ENCODE measurements around the gene NEK5. TPM values are rescaled to one million over a fixed set of nuclear protein-coding genes. Genes with fewer than 3 reads are reported as not detected.
"Not testable (repeated sequence)": the region's sequence is repeated elsewhere in the genome, so short reads cannot be mapped to it uniquely, and the experiment has no call there.

The NEK5 gene
- total RNA-seq, 1 donor from 2014 or later = not detected

- H3K4me3 Mint-ChIP-seq = no peak overlapping the region
- H3K9me3 Mint-ChIP-seq = peaks cover 4% of the 10 kb centered on the region
- no peaks in the 10 kb centered on the region for H3K4me1 Mint-ChIP-seq (ENCODE audit: low read depth)
Observed at GRCh38 chr13:52036037-52036436, 92.8 kb downstream of the NEK5 start.

DNA sequence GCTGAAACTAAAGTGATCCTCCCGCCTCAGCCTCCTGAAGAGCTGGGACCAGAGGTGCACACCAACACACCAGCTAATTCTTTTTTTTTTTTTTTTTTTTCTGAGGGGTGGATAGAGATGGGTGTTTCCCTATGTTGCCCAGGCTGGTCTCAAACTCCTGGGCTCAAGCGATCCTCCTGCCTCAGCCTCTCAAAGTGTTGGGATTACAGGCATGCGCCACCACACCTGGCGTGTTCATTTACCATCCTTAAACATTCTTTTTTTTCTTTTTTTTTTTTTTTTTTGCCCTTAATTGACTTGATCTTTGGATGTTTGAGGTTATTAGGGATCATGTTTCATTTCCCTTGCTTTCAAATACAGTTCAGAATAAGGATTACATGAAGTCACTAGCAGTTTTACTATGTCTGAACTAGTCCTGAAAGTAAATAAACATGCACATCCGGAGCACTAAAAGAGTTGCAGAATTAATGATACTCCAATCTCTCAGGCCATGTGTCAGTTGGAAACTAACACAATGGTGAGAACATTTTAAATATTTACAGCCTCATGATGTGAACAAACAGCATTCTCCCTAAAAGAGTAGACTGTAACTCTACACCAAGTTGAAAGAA lies 94.2 kb downstream of the NEK5 start:
- Mint-ChIP-seq H3K4me3 (no peak overlapping the region), H3K36me3 (ENCODE audit: low read depth) (peaks cover 8% of the 10 kb centered on the region), H3K27ac (no peak overlapping the region), H3K4me1 (ENCODE audit: low read depth) (no peaks in the 10 kb centered on the region), H3K27me3 (ENCODE audit: insufficient read depth) (no peaks in the 10 kb centered on the region), H3K9me3 (no peaks in the 10 kb centered on the region)
- no peak for DNase-seq (ENCODE audit: low spot score)
- intact Hi-C loops (cut with micrococcal nuclease) = no loop called here

More at GRCh38 chr13:52036037-52036436, 92.8 kb downstream of the NEK5 start:
- Mint-ChIP-seq H3K27me3 (ENCODE audit: insufficient read depth) (no peaks in the 10 kb centered on the region), H3K36me3 (ENCODE audit: low read depth) (peaks cover 1% of the 10 kb centered on the region), H3K27ac (no peak overlapping the region)
- intact Hi-C loops (cut with micrococcal nuclease) = no loop called here
- no peak for DNase-seq (ENCODE audit: low spot score)

- H3K4me3 Mint-ChIP-seq = no peak overlapping the region
- H3K36me3 Mint-ChIP-seq (ENCODE audit: low read depth) = peaks cover 18% of the 10 kb centered on the region
- no peak overlapping the region for H3K27ac Mint-ChIP-seq
- H3K9me3 Mint-ChIP-seq = no peaks in the 10 kb centered on the region
- H3K27me3 Mint-ChIP-seq (ENCODE audit: insufficient read depth) = no peaks in the 10 kb centered on the region
- intact Hi-C loops (cut with micrococcal nuclease) = no loop called here
- no peak for DNase-seq (ENCODE audit: low spot score)
- H3K4me1 Mint-ChIP-seq (ENCODE audit: low read depth) = no peaks in the 10 kb centered on the region
Observed at GRCh38 chr13:52033039-52033438, 95.8 kb downstream of the NEK5 start.

GRCh38 chr13:52030401-52030800 lies 98.5 kb downstream of the NEK5 start:
- intact Hi-C loops (cut with micrococcal nuclease); DNase-seq (ENCODE audit: low spot score); H3K9me3 Mint-ChIP-seq; H3K27ac Mint-ChIP-seq; H3K27me3 Mint-ChIP-seq (ENCODE audit: insufficient read depth); H3K4me3 Mint-ChIP-seq: not testable (repeated sequence)
- H3K36me3 Mint-ChIP-seq (ENCODE audit: low read depth) = peaks cover 37% of the 10 kb centered on the region
- peaks cover 14% of the 10 kb centered on the region for H3K4me1 Mint-ChIP-seq (ENCODE audit: low read depth)

DNA sequence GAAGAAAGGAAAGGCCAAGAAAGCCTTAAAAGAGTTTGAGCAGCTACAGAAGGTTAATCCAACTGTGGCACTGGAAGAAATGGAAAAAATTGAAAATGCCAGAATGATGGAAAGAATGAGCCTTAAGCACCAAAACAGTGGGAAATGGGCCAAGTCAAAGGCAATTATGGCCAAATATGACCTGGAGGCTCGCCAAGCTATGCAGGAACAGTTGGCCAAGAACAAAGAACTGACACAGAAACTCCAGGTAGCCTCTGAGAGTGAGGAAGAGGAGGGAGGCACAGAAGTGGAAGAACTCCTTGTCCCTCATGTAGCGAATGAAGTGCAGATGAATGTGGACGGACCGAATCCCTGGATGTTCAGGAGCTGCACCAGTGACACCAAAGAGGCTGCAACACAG lies 99.3 kb downstream of the NEK5 start:
- DNase-seq (ENCODE audit: low spot score) = no peak
- intact Hi-C loops (cut with micrococcal nuclease) = no loop called here
- H3K27ac Mint-ChIP-seq = no peak overlapping the region
- peaks cover 14% of the 10 kb centered on the region for H3K4me1 Mint-ChIP-seq (ENCODE audit: low read depth)
- H3K36me3 Mint-ChIP-seq (ENCODE audit: low read depth) = peaks cover 43% of the 10 kb centered on the region
- H3K9me3 Mint-ChIP-seq = peaks cover 5% of the 10 kb centered on the region
- no peak overlapping the region for H3K4me3 Mint-ChIP-seq
- H3K27me3 Mint-ChIP-seq (ENCODE audit: insufficient read depth) = no peaks in the 10 kb centered on the region

DNA sequence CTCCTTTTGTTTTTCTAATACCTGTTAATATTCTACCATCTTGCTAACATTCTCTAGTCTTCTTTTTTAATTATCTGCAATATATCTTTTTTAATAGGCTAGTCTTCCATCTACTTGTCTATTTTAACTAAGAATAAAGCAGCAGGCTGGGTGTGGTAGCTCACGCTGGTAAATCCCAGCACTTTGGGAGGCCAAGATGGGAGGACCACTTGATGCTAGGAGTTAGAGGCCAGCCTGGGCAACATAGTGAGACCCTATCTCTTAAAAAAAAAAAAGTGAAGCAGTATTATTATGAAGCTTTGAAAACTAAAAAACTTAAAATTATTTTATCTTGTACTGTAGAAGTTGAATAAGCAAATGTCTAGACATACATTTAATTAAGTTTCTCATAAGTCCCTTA lies 101.0 kb downstream of the NEK5 start:
- no peaks in the 10 kb centered on the region for H3K27me3 Mint-ChIP-seq (ENCODE audit: insufficient read depth)
- no peak overlapping the region for H3K27ac Mint-ChIP-seq
- peaks cover 50% of the 10 kb centered on the region for H3K36me3 Mint-ChIP-seq (ENCODE audit: low read depth)
- intact Hi-C loops (cut with micrococcal nuclease) = no loop called here
- peaks cover 5% of the 10 kb centered on the region for H3K9me3 Mint-ChIP-seq
- H3K4me1 Mint-ChIP-seq (ENCODE audit: low read depth) = peaks cover 14% of the 10 kb centered on the region
- no peak for DNase-seq (ENCODE audit: low spot score)
- H3K4me3 Mint-ChIP-seq = no peak overlapping the region

GRCh38 chr13:52026246-52026626 lies 102.6 kb downstream of the NEK5 start:
- Mint-ChIP-seq H3K27ac (no peak overlapping the region), H3K36me3 (ENCODE audit: low read depth) (peaks cover 58% of the 10 kb centered on the region), H3K4me3 (no peak overlapping the region), H3K9me3 (peaks cover 5% of the 10 kb centered on the region), H3K4me1 (ENCODE audit: low read depth) (peaks cover 14% of the 10 kb centered on the region), H3K27me3 (ENCODE audit: insufficient read depth) (no peaks in the 10 kb centered on the region)
- intact Hi-C loops (cut with micrococcal nuclease) = no loop called here
- no peak for DNase-seq (ENCODE audit: low spot score)

- H3K27me3 Mint-ChIP-seq (ENCODE audit: insufficient read depth) = no peaks in the 10 kb centered on the region
- H3K4me3 Mint-ChIP-seq = no peak overlapping the region
- H3K4me1 Mint-ChIP-seq (ENCODE audit: low read depth) = peaks cover 14% of the 10 kb centered on the region
- H3K36me3 Mint-ChIP-seq (ENCODE audit: low read depth) = peaks cover 62% of the 10 kb centered on the region
- no peak overlapping the region for H3K27ac Mint-ChIP-seq
- H3K9me3 Mint-ChIP-seq = peaks cover 5% of the 10 kb centered on the region
- DNase-seq (ENCODE audit: low spot score) = no peak
- intact Hi-C loops (cut with micrococcal nuclease) = no loop called here
Observed at GRCh38 chr13:52025475-52026245, 103.2 kb downstream of the NEK5 start.

GRCh38 chr13:52024481-52024880 lies 104.4 kb downstream of the NEK5 start, which contains the start of gene UTP14C:
TSS of gene UTP14C (plus strand) at chr13:52024691. CDS start at chr13:52028805, 4,114 bp downstream.
- Mint-ChIP-seq H3K9me3 (peaks cover 5% of the 10 kb centered on the region), H3K36me3 (ENCODE audit: low read depth) (peaks cover 60% of the 10 kb centered on the region), H3K4me1 (ENCODE audit: low read depth) (peaks cover 14% of the 10 kb centered on the region), H3K27me3 (ENCODE audit: insufficient read depth) (no peaks in the 10 kb centered on the region), H3K27ac (no peak within 1 kb of the TSS), H3K4me3 (no peak within 1 kb of the TSS)
- no peak for DNase-seq (ENCODE audit: low spot score)
- intact Hi-C loops (cut with micrococcal nuclease) = no loop called here

DNA sequence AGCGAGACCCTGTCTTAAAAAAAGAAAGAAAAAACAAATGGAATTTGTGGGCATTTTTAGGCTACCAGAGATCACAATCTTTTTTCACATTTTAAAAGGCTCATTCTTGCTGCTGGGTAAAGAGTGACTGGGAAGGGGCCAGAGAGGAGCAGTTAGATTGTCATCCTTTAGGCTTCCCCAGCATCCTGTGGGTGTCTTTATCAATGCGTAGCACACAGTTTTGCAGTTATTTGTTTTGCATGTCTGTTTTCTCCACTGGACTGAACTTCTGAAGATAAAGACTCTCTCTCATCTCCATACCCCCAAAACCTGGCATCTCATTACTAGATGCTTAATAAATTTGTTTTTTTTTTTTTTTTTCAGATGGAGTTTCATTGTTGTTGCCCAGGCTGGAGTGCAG lies 106.5 kb downstream of the NEK5 start:
- intact Hi-C loops (cut with micrococcal nuclease) = no loop called here
- Mint-ChIP-seq H3K27me3 (ENCODE audit: insufficient read depth) (no peaks in the 10 kb centered on the region), H3K36me3 (ENCODE audit: low read depth) (peaks cover 54% of the 10 kb centered on the region), H3K4me3 (no peak overlapping the region), H3K9me3 (peaks cover 5% of the 10 kb centered on the region), H3K27ac (no peak overlapping the region), H3K4me1 (ENCODE audit: low read depth) (peaks cover 14% of the 10 kb centered on the region)
- DNase-seq (ENCODE audit: low spot score) = no peak

GRCh38 chr13:52020191-52020590 lies 108.7 kb downstream of the NEK5 start:
- Mint-ChIP-seq H3K4me1 (ENCODE audit: low read depth) (no peaks in the 10 kb centered on the region), H3K4me3 (no peak overlapping the region), H3K36me3 (ENCODE audit: low read depth) (peaks cover 41% of the 10 kb centered on the region), H3K27me3 (ENCODE audit: insufficient read depth) (no peaks in the 10 kb centered on the region), H3K27ac (no peak overlapping the region), H3K9me3 (no peaks in the 10 kb centered on the region)
- intact Hi-C loops (cut with micrococcal nuclease) = no loop called here
- DNase-seq (ENCODE audit: low spot score) = no peak

- peaks cover 6% of the 10 kb centered on the region for H3K4me1 Mint-ChIP-seq (ENCODE audit: low read depth)
- no peak overlapping the region for H3K27ac Mint-ChIP-seq
- peaks cover 25% of the 10 kb centered on the region for H3K36me3 Mint-ChIP-seq (ENCODE audit: low read depth)
- no peak for DNase-seq (ENCODE audit: low spot score)
- peaks cover 2% of the 10 kb centered on the region for H3K27me3 Mint-ChIP-seq (ENCODE audit: insufficient read depth)
- intact Hi-C loops (cut with micrococcal nuclease) = no loop called here
- H3K4me3 Mint-ChIP-seq = no peak overlapping the region
- no peaks in the 10 kb centered on the region for H3K9me3 Mint-ChIP-seq
Observed at GRCh38 chr13:52016296-52016695, 112.6 kb downstream of the NEK5 start.

- intact Hi-C loops (cut with micrococcal nuclease) = loop anchor here (1.0 to 5.0 kb wide), 8 partner anchors 115 to 640 kb away; partner anchors contain the start of genes CKAP2, DHRS12, NEK3 and SUGT1
- peak overlapping the region; percentile 99 for H3K4me3 Mint-ChIP-seq
- no peak for DNase-seq (ENCODE audit: low spot score)
- peaks cover 33% of the 10 kb centered on the region for H3K27me3 Mint-ChIP-seq (ENCODE audit: insufficient read depth)
- H3K4me1 Mint-ChIP-seq (ENCODE audit: low read depth) = peaks cover 13% of the 10 kb centered on the region
- H3K9me3 Mint-ChIP-seq = no peaks in the 10 kb centered on the region
- H3K27ac Mint-ChIP-seq = peak overlapping the region; percentile 88
- H3K36me3 Mint-ChIP-seq (ENCODE audit: low read depth) = peaks cover 10% of the 10 kb centered on the region
Observed at GRCh38 chr13:52012512-52012836, 116.4 kb downstream of the NEK5 start.
